ENCODE results near the gene BHLHA9.
"Not testable (repeated sequence)": the region's sequence is repeated elsewhere in the genome, so short reads cannot be mapped to it uniquely, and the experiment has no call there.

The BHLHA9 gene

GRCh38 chr17:1301546-1301945, 31.3 kb downstream of the BHLHA9 start:
- no peak for ATAC-seq
- Mint-ChIP-seq H3K27ac (no peak overlapping the region), H3K4me1 (peaks cover 12% of the 10 kb centered on the region), H3K9me3 (no peaks in the 10 kb centered on the region), H3K27me3 (peaks cover 13% of the 10 kb centered on the region), H3K4me3 (no peak overlapping the region), H3K36me3 (ENCODE audit: low read depth) (no peaks in the 10 kb centered on the region)
- no peak for DNase-seq

DNA sequence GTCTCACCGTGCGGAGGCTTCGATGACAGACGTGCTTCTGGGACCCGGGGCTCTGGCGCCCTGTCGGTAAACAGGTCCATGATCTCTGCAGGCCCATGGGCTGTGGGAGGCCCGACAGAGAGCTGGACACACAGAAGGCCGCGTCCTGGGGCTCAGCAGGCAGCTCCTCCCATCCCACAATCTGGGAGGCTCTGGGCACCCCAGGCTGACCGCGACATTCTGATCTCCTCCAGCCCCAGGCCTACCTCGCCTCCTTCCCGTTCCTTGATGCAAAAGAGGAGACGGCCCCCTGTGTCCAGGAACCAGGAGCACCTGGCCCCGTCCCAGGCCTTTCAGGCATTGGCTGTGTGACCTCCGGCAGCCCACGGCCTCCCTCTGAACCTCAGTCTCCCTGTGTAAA, 32.5 kb downstream of the BHLHA9 start:
- Mint-ChIP-seq H3K9me3 (no peaks in the 10 kb centered on the region), H3K4me1 (peaks cover 9% of the 10 kb centered on the region), H3K27me3 (peaks cover 15% of the 10 kb centered on the region), H3K4me3 (no peak overlapping the region), H3K27ac (no peak overlapping the region), H3K36me3 (ENCODE audit: low read depth) (no peaks in the 10 kb centered on the region)
- DNase-seq (no peak), ATAC-seq (no peak)

DNA sequence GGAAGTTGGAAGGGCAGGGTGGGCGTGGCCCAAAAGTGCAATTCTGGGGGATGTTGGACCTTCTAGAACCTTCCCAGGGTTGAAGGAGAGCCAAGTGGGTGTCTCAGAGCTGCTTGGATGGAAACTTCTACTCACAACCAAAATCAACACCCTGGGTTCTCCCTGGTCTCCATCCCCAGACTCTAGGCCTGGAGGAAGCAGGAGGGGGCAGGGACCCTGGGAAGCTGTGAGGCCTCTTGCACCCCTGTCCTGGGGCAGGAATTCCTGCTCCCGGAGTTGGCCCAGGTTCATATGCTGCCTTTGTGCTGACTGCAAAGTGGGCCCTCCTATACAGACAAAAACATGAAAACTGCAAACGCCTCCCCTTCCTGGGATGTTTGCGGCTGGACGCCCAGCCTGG, 34.3 kb downstream of the BHLHA9 start:
- DNase-seq (no peak), ATAC-seq (no peak)
- no peak overlapping the region for H3K4me3 Mint-ChIP-seq

GRCh38 chr17:1304962-1305563, 34.8 kb downstream of the BHLHA9 start:
- Mint-ChIP-seq H3K27me3 (peaks cover 6% of the 10 kb centered on the region), H3K4me1 (no peaks in the 10 kb centered on the region), H3K4me3 (no peak overlapping the region), H3K9me3 (no peaks in the 10 kb centered on the region), H3K27ac (no peak overlapping the region), H3K36me3 (ENCODE audit: low read depth) (no peaks in the 10 kb centered on the region)
- DNase-seq = no peak
- ATAC-seq = no peak

More for the DNA sequence above, 34.3 kb downstream of the BHLHA9 start:
- H3K27ac Mint-ChIP-seq = no peak overlapping the region
- H3K27me3 Mint-ChIP-seq = peaks cover 6% of the 10 kb centered on the region
- H3K9me3 Mint-ChIP-seq = no peaks in the 10 kb centered on the region
- H3K36me3 Mint-ChIP-seq (ENCODE audit: low read depth) = no peaks in the 10 kb centered on the region
- H3K4me1 Mint-ChIP-seq = no peaks in the 10 kb centered on the region

DNA sequence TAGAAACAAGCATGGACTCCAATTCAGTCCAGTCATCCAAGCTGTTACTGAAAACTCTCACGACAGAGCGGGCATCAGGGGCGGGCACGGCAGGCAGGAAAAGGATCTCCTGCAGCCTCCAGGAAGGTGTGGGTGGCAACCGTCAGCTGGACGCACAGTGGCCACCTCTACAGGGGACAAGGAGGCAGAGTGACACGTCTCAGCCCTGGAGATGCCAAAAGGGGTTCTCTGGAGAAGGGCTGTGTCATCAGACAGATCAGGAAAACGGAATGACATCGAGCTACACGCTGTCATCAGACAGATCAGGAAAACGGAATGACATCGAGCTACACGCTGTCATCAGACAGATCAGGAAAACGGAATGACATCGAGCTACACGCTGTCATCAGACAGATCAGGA, 37.6 kb downstream of the BHLHA9 start:
- not testable (repeated sequence) for H3K36me3 Mint-ChIP-seq (ENCODE audit: low read depth); H3K27me3 Mint-ChIP-seq; H3K4me1 Mint-ChIP-seq; H3K27ac Mint-ChIP-seq; H3K4me3 Mint-ChIP-seq; DNase-seq; H3K9me3 Mint-ChIP-seq; ATAC-seq

GRCh38 chr17:1312261-1312870, 42.1 kb downstream of the BHLHA9 start:
- H3K9me3 Mint-ChIP-seq = no peaks in the 10 kb centered on the region
- no peak for ATAC-seq
- H3K36me3 Mint-ChIP-seq (ENCODE audit: low read depth) = no peaks in the 10 kb centered on the region
- peaks cover 10% of the 10 kb centered on the region for H3K27me3 Mint-ChIP-seq
- H3K4me1 Mint-ChIP-seq = no peaks in the 10 kb centered on the region
- H3K27ac Mint-ChIP-seq = no peak overlapping the region
- no peak overlapping the region for H3K4me3 Mint-ChIP-seq
- DNase-seq = no peak

GRCh38 chr17:1313270-1314005, 43.2 kb downstream of the BHLHA9 start:
- peaks cover 8% of the 10 kb centered on the region for H3K27me3 Mint-ChIP-seq
- no peak for DNase-seq
- H3K4me3 Mint-ChIP-seq = no peak overlapping the region
- ATAC-seq = no peak
- H3K27ac Mint-ChIP-seq = no peak overlapping the region
- H3K36me3 Mint-ChIP-seq (ENCODE audit: low read depth) = no peaks in the 10 kb centered on the region
- no peaks in the 10 kb centered on the region for H3K9me3 Mint-ChIP-seq
- no peaks in the 10 kb centered on the region for H3K4me1 Mint-ChIP-seq

DNA sequence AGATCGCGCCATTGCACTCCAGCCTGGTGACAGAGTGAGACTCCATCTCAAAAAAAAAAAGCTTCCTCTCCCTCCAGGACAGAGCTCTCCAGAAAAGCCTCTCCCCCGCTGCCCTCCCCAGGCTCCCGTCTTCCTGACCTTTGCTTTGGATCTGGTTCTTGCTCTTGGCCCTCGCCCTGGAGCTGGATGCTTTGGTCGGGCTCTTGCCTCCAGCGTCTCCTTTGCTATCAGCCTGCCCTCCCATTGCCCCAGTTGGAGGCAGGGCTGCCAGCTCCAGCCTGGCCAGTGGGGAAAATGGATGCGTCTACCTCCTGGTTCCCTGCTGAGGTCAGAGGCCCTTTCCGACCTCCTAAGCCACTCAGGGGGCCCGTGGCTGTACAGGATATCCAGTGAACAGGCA, 45.2 kb downstream of the BHLHA9 start:
- no peak overlapping the region for H3K27ac Mint-ChIP-seq
- no peak overlapping the region for H3K4me3 Mint-ChIP-seq
- no peak for DNase-seq
- H3K9me3 Mint-ChIP-seq = no peaks in the 10 kb centered on the region
- H3K36me3 Mint-ChIP-seq (ENCODE audit: low read depth) = no peaks in the 10 kb centered on the region
- H3K4me1 Mint-ChIP-seq = no peaks in the 10 kb centered on the region
- H3K27me3 Mint-ChIP-seq = peaks cover 11% of the 10 kb centered on the region
- ATAC-seq = no peak

GRCh38 chr17:1315891-1316403, 45.7 kb downstream of the BHLHA9 start:
- peaks cover 15% of the 10 kb centered on the region for H3K27me3 Mint-ChIP-seq

More at GRCh38 chr17:1315891-1316403, 45.7 kb downstream of the BHLHA9 start:
- Mint-ChIP-seq H3K27ac (no peak overlapping the region), H3K9me3 (no peaks in the 10 kb centered on the region), H3K4me3 (no peak overlapping the region), H3K36me3 (ENCODE audit: low read depth) (no peaks in the 10 kb centered on the region), H3K4me1 (no peaks in the 10 kb centered on the region)
- ATAC-seq (no peak), DNase-seq (no peak)

All from activated naive CD8-positive, alpha-beta T cell treated with anti-CD3 and anti-CD28 coated beads, Interleukin-2, amount 50 U/mL, for 24 hours (primary cell).